ENCODE results near the gene CCDC85C.

- no peak for TF ChIP-seq CTCF (IDR thresholded peaks at IDR 0.05)
- TF ChIP-seq ZNF263 (CRISPR knock-in tag; IDR thresholded peaks at IDR 0.05; ENCODE audit: low read depth), result no peak
- no peak for TF ChIP-seq ATF3 (CRISPR knock-in tag; conservative IDR thresholded peaks at IDR 0.05)
- TF ChIP-seq JUN (CRISPR knock-in tag; IDR thresholded peaks at IDR 0.05), result no peak
- TF ChIP-seq NFE2L1 (CRISPR knock-in tag; IDR thresholded peaks at IDR 0.05), result no peak
- TF ChIP-seq USF2 (CRISPR knock-in tag; IDR thresholded peaks at IDR 0.05), result no peak
- no peak for TF ChIP-seq E2F1 (CRISPR knock-in tag; IDR thresholded peaks at IDR 0.05)
- TF ChIP-seq NFYB (CRISPR knock-in tag; conservative IDR thresholded peaks at IDR 0.05; ENCODE audit: low read depth), result no peak
- no peak for TF ChIP-seq ZBTB21 (CRISPR knock-in tag; IDR thresholded peaks at IDR 0.05; ENCODE audit: borderline replicate concordance)
- TF ChIP-seq MLX (CRISPR knock-in tag; IDR thresholded peaks at IDR 0.05), result no peak
- TF ChIP-seq ZNF121 (CRISPR knock-in tag; IDR thresholded peaks at IDR 0.05), result no peak
- TF ChIP-seq TEAD4 (CRISPR knock-in tag; IDR thresholded peaks at IDR 0.05), result no peak
Observed at GRCh38 chr14:99463974-99464373, 140.0 kb downstream of the CCDC85C start.
